ENCODE measurements around the gene CISTR.

The CISTR gene

DNA sequence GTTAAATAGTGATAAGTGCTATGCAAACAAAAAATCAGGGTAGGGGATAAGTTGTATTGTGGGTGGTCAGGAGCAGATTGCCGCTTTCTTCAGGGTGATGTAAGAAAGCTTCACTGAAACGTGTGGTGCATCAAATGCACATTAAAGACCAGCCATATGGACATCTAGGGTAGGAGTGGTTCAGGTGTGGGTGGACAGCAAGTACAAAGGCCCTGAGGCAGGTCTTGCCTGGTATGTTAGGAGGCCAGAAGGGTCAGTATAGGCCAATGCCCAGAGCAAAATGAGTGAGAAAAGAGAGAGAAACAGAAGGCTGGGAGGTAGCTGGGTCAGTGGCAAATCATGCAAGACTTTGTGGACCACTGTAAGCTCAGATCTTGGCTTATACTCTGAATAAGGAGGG, 25.6 kb upstream of the CISTR start:
- DNase-seq (ENCODE audit: insufficient read length, low spot score): no peak
- no peak for FAIRE-seq
- TF ChIP-seq, protein P1, sequence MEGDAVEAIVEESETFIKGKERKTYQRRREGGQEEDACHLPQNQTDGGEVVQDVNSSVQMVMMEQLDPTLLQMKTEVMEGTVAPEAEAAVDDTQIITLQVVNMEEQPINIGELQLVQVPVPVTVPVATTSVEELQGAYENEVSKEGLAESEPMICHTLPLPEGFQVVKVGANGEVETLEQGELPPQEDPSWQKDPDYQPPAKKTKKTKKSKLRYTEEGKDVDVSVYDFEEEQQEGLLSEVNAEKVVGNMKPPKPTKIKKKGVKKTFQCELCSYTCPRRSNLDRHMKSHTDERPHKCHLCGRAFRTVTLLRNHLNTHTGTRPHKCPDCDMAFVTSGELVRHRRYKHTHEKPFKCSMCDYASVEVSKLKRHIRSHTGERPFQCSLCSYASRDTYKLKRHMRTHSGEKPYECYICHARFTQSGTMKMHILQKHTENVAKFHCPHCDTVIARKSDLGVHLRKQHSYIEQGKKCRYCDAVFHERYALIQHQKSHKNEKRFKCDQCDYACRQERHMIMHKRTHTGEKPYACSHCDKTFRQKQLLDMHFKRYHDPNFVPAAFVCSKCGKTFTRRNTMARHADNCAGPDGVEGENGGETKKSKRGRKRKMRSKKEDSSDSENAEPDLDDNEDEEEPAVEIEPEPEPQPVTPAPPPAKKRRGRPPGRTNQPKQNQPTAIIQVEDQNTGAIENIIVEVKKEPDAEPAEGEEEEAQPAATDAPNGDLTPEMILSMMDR (IDR thresholded peaks at IDR 0.05; ENCODE audit: insufficient read depth, missing control alignments): no peak

DNA sequence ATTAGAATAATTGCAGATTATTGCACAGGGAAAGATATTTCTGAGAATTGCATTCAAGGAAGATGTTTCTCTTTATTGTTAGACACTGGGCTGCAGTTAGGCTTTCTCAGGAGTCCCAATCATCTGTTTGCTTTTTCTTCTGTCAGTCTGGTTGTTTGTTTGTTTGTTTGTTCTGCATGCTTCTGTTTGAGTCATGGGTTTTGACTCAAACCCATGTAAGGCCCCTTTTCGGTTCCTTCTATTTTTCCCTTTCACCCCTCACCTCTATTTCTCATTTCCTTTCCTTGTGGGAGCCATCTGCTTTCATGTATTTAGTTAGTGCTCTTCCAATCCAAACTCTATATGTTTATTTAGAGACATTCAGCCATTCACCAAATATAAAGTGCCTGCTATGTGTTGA, 25.1 kb upstream of the CISTR start:
- TF ChIP-seq, protein P1 (IDR thresholded peaks at IDR 0.05; ENCODE audit: insufficient read depth, missing control alignments): no peak
- no peak for DNase-seq (ENCODE audit: insufficient read length, low spot score)
- FAIRE-seq: no peak

DNA sequence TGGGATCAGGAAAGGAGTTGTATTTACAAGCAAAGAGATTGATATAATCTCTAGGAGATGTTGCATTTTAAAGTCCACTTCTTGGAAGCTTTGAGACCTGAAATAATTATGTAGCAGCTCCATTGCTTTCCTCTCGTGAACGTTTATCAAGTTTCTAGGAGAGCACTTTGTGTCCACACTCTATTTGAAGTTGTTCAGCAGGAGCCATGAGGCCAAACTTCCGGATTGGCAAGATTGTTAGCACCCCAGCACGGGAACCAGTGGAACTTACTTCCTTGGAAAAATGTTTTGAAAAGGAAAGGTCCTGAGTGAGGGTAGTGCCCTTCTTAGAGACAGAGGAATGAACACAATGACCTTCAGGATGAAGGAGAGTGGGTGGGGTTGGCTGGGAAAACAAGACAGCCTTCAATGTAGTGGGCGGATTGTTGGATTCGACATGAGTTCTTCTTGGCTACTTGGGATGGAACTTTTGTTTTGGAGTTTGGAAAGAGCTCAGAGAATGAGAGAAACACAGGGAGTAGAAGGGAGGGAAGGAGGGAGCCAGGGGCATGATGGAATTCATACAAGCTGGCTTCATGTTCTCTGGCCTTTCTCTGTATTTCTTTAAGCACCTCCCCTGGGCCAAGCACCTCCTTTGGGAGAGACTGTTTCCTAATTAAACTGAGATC, 23.8 kb upstream of the CISTR start:
- FAIRE-seq (no peak), DNase-seq (ENCODE audit: insufficient read length, low spot score) (no peak)
- TF ChIP-seq, protein P1 (IDR thresholded peaks at IDR 0.05; ENCODE audit: insufficient read depth, missing control alignments): no peak

DNA sequence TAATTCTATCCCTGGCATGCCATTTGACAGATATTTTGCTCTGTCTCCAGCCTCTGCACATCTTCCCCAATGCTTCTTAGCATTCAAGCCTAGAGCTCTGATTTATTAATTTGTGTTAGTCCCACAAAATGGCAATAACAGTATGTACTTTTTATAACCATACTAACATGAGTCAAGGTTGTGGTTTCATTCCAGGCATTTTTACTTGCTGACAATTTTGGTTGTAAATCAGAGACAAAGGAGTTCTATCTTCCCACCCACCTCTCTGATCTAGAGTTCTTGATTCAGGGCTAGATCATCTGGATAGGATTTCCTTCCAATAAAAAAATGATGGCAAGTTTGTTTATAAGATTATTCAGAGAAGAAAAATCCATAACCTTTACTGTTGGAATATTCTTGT, 18.5 kb upstream of the CISTR start:
- TF ChIP-seq, protein P1 (IDR thresholded peaks at IDR 0.05; ENCODE audit: insufficient read depth, missing control alignments): no peak
- DNase-seq (ENCODE audit: insufficient read length, low spot score): no peak
- FAIRE-seq: no peak

DNA sequence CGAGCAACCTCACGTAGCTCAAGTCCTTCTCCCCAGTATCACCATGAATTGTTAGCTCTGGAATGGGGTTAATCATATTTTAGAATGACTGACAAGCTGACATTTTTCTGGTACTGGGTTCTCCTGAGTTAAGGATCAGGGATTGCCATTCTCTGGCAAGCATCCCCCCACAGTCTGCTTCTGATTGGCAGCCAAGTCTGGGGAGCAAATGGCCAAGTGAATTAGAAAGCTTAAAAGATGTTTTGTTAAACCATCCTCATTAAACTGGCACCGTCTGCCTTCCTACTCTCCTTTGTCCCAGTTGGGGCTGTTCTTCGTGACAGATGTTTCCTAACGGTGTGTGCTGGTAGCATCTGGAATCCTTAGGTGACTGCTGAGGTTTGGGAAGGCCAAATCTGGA, 17.2 kb upstream of the CISTR start:
- no peak for DNase-seq (ENCODE audit: insufficient read length, low spot score)
- FAIRE-seq: no peak
- TF ChIP-seq, protein P1 (IDR thresholded peaks at IDR 0.05; ENCODE audit: insufficient read depth, missing control alignments): no peak

DNA sequence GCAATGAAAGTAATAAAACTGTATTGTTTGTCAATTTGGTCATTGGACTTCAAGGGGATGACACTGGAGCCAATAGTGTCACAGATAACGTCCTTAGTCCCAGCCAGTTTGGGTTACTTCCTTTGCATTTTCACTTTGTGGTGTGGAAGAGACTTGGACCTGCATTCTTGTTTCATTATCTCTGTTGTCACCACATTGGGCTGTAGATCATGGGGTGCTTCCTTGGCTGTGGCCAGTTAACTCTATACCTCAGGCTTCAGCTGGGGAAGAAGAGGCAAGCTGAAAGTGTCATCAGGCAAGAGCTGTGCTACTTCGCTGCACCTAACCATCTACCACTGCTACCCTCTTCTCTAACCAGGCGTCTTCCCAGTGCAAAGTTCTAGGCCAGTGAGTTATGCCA, 15.1 kb upstream of the CISTR start:
- TF ChIP-seq, protein P1 (IDR thresholded peaks at IDR 0.05; ENCODE audit: insufficient read depth, missing control alignments): no peak
- FAIRE-seq (no peak), DNase-seq (ENCODE audit: insufficient read length, low spot score) (no peak)

DNA sequence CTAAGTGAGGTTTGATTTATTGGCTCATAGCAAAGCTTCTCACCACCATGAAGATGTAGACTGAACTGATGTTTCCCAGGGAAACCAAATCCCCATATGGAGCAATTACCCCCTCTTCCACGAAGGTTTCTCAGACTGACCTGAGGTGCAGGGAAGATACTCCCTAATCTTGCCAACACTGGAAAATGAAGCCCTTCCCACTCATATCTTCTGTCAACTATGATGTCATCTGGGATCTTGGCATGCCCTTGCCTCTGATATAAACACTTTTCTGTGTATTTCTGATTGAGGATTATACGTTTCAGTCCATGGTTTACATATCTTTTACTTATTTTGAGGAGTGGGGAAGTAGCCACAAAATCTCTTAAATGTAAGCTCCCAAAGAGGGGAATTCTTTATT, 14.1 kb upstream of the CISTR start:
- DNase-seq (ENCODE audit: insufficient read length, low spot score) (no peak), FAIRE-seq (no peak)
- TF ChIP-seq, protein P1 (IDR thresholded peaks at IDR 0.05; ENCODE audit: insufficient read depth, missing control alignments): no peak

All from D721Med (cell line).